H9 (cell line): ENCODE data around the gene CLDN22. TPM values are rescaled to one million over a fixed set of nuclear protein-coding genes. Genes with fewer than 3 reads are reported as not detected.

ENCODE experiments used
- DNase-seq: peaks from one replicate; pipeline ENCODE4 v3.0.0-alpha.2; 2017
- H2AFZ ChIP-seq: one replicate; pipeline ENCODE4 v1.6.1; 2013; ENCODE audit warnings: mild to moderate bottlenecking, low read length, control low read depth, moderate library complexity
- H2AK5ac ChIP-seq: 2 replicates; pipeline ENCODE4 v1.6.1; 2013; ENCODE audit warnings: low read length, control low read depth, mixed read lengths; ENCODE audit not compliant: insufficient read length
- H2BK120ac ChIP-seq: one replicate; pipeline ENCODE4 v1.6.1; 2013; ENCODE audit warnings: low read depth, mild to moderate bottlenecking, low read length, control low read depth, inconsistent platforms; ENCODE audit not compliant: poor library complexity, severe bottlenecking
- H2BK12ac ChIP-seq: 2 replicates; pipeline ENCODE4 v1.6.1; 2013; ENCODE audit warnings: low read length, control low read depth, mixed read lengths, low read depth; ENCODE audit not compliant: insufficient read length
- H2BK15ac ChIP-seq: 2 replicates; pipeline ENCODE4 v1.6.1; 2013; ENCODE audit warnings: low read depth, low read length, control low read depth
- H2BK20ac ChIP-seq: one replicate; pipeline ENCODE4 v1.6.1; 2013; ENCODE audit warnings: low read depth, mild to moderate bottlenecking, low read length, control low read depth, inconsistent platforms; ENCODE audit not compliant: poor library complexity, severe bottlenecking
- H2BK5ac ChIP-seq: 2 replicates; pipeline ENCODE4 v1.6.1; 2013; ENCODE audit warnings: low read length, control low read depth, mixed read lengths; ENCODE audit not compliant: insufficient read length
- H3K14ac ChIP-seq: 2 replicates; pipeline ENCODE4 v1.6.1; 2013; ENCODE audit warnings: low read length, control low read depth; ENCODE audit not compliant: insufficient read depth
- H3K18ac ChIP-seq: 2 replicates; pipeline ENCODE4 v1.6.1; 2013; ENCODE audit warnings: low read depth, mild to moderate bottlenecking, mixed read lengths, low read length, control low read depth; ENCODE audit not compliant: insufficient read length
- H3K23ac ChIP-seq: 2 replicates; pipeline ENCODE4 v1.6.1; 2013; ENCODE audit warnings: low read length, control low read depth, mixed read lengths, low read depth; ENCODE audit not compliant: insufficient read length
- H3K23me2 ChIP-seq: 2 replicates; pipeline ENCODE4 v1.6.1; 2013; ENCODE audit warnings: low read depth, mild to moderate bottlenecking, mixed read lengths, low read length, control low read depth; ENCODE audit not compliant: insufficient read length, poor library complexity, severe bottlenecking
- H3K27ac ChIP-seq: 2 replicates; pipeline ENCODE4 v1.5.1; 2013; ENCODE audit warnings: low read length, control low read depth, mixed read lengths, low read depth; ENCODE audit not compliant: insufficient read length
- H3K27me3 ChIP-seq: 2 replicates; pipeline ENCODE4 v1.6.1; 2013; ENCODE audit warnings: low read length, control low read depth, inconsistent platforms; ENCODE audit not compliant: insufficient read depth
- H3K4ac ChIP-seq: 2 replicates; pipeline ENCODE4 v1.6.1; 2013; ENCODE audit warnings: low read depth, mild to moderate bottlenecking, control low read depth, inconsistent platforms, low read length, moderate library complexity
- H3K4me1 ChIP-seq: 2 replicates; pipeline ENCODE4 v1.6.1; 2013; ENCODE audit warnings: low read length, control low read depth, inconsistent platforms; ENCODE audit not compliant: insufficient read depth
- H3K4me2 ChIP-seq: 2 replicates; pipeline ENCODE4 v1.6.1; 2013; ENCODE audit warnings: low read length, control low read depth, mixed read lengths; ENCODE audit not compliant: insufficient read length, insufficient read depth
- H3K56ac ChIP-seq: 2 replicates; pipeline ENCODE4 v1.6.1; 2013; ENCODE audit warnings: low read depth, mild to moderate bottlenecking, mixed read lengths, low read length, control low read depth; ENCODE audit not compliant: insufficient read length
- H3K79me1 ChIP-seq: 2 replicates; pipeline ENCODE4 v1.6.1; 2013; ENCODE audit warnings: low read depth, mild to moderate bottlenecking, moderate library complexity, low read length, control low read depth, inconsistent platforms; ENCODE audit not compliant: insufficient read depth, poor library complexity, severe bottlenecking
- H3K79me2 ChIP-seq: 2 replicates; pipeline ENCODE4 v1.6.1; 2013; ENCODE audit warnings: low read length, control low read depth, inconsistent platforms; ENCODE audit not compliant: insufficient read depth
- H3K9ac ChIP-seq: 2 replicates; pipeline ENCODE4 v1.6.1; 2013; ENCODE audit warnings: low read length, control low read depth, mixed read lengths; ENCODE audit not compliant: insufficient read length; ENCODE audit errors: extremely low read depth
- H3K9me3 ChIP-seq: one replicate; pipeline ENCODE4 v1.6.1; 2013; ENCODE audit warnings: low read depth, low read length, inconsistent platforms; ENCODE audit not compliant: control insufficient read depth
- H3T11ph ChIP-seq: one replicate; pipeline ENCODE4 v1.6.1; 2013; ENCODE audit warnings: mild to moderate bottlenecking, low read length, control low read depth, inconsistent platforms
- H4K20me1 ChIP-seq: one replicate; pipeline ENCODE4 v1.6.1; 2013; ENCODE audit not compliant: control insufficient read depth, insufficient read length, insufficient read depth
- H4K5ac ChIP-seq: 2 replicates; pipeline ENCODE4 v1.6.1; 2013; ENCODE audit warnings: low read depth, mild to moderate bottlenecking, mixed read lengths, low read length, control low read depth; ENCODE audit not compliant: insufficient read length
- H4K8ac ChIP-seq: replicated peaks from 2 replicates; pipeline ENCODE4 v1.6.1; 2013; ENCODE audit warnings: low read length, control low read depth, mixed read lengths, low read depth; ENCODE audit not compliant: insufficient read length
- H4K91ac ChIP-seq: 2 replicates; pipeline ENCODE4 v1.6.1; 2013; ENCODE audit warnings: low read depth, mild to moderate bottlenecking, moderate library complexity, mixed read lengths, low read length, control low read depth; ENCODE audit not compliant: insufficient read length
- H3K27ac Mint-ChIP-seq, 3 experiments: 2 replicates in 2 of 3; 3 replicates in 1 of 3; pipeline ENCODE4 v1.8.0; 2020 to 2021; ENCODE audit warnings: mixed read lengths in 3 of 3, mild to moderate bottlenecking in 1 of 3, moderate library complexity in 1 of 3
- H3K27me3 Mint-ChIP-seq: 2 replicates; pipeline ENCODE4 v1.8.0; 2021; ENCODE audit warnings: low read depth, mild to moderate bottlenecking, moderate library complexity, mixed read lengths
- H3K36me3 Mint-ChIP-seq, 3 experiments: 2 replicates in 2 of 3; 3 replicates in 1 of 3; pipeline ENCODE4 v1.8.0; 2020 to 2021; ENCODE audit warnings: low read depth in 3 of 3, mixed read lengths in 3 of 3; ENCODE audit not compliant: insufficient read depth in 1 of 3
- H3K4me1 Mint-ChIP-seq, 2 experiments: 2 replicates each; pipeline ENCODE4 v1.8.0; 2020; ENCODE audit warnings: mixed read lengths in 2 of 2
- H3K4me3 Mint-ChIP-seq, 2 experiments: 2 replicates in 1 of 2; 3 replicates in 1 of 2; pipeline ENCODE4 v1.8.0; 2020 to 2021; ENCODE audit warnings: mild to moderate bottlenecking in 2 of 2, mixed read lengths in 2 of 2, moderate library complexity in 1 of 2
- H3K9me3 Mint-ChIP-seq, 2 experiments: 2 replicates in 1 of 2; 3 replicates in 1 of 2; pipeline ENCODE4 v1.8.0; 2020; ENCODE audit warnings: mild to moderate bottlenecking in 2 of 2, mixed read lengths in 2 of 2, moderate library complexity in 1 of 2
- WGBS: extraction: QIAGEN DNeasy Blood & Tissue Kit; methylation state at CpG from one replicate; pipeline ENCODE4 v1.1.7; 2013; ENCODE audit warnings: missing lambda C conversion rate, low lambda C conversion rate, mixed read lengths; ENCODE audit not compliant: insufficient read length; ENCODE audit errors: extremely low coverage; 5-methylcytosine and 5-hydroxymethylcytosine counted together
- total RNA-seq: library from RNA; stranded (reverse); gene quantifications from 2 replicates; pipeline ENCODE4 v1.2.1, GENCODE V29; 2021
- TF ChIP-seq, protein P1 (sequence below): fragments of 200-600 bp; sonication (generic); conservative IDR thresholded peaks from 3 replicates; pipeline ENCODE4 v1.8.0; 2021; ENCODE audit warnings: antibody characterized with exemption, mild to moderate bottlenecking

Gene CLDN22
- total RNA-seq, 1 experiment from 2014 or later = not detected

DNA sequence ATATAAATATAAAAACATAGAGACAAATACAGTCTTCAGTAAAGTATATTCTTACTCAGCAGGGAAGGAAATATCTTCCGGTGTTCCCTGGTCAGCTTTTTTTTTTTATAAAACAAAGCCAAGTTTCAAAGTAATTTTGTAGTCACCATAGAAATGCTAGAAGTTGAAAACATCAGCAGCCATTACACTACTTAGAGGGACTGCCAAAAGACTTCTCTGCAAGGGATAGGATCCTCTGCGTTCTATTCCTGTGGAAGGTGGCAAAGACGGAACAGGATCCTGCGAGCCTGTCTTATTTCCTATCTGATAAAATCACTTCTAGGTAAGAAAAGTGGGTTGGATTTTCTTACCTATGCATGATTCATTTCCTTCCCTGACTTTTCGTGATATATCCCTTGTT is 19.4 kb downstream of the CLDN22 start:
- H4K5ac ChIP-seq = no peak overlapping the region
- H3K23ac ChIP-seq = no peak overlapping the region
- no peaks in the 10 kb centered on the region for H3K9me3 Mint-ChIP-seq
- H2AFZ ChIP-seq = no peak overlapping the region
- H2BK120ac ChIP-seq = no peak overlapping the region
- TF ChIP-seq, protein P1, sequence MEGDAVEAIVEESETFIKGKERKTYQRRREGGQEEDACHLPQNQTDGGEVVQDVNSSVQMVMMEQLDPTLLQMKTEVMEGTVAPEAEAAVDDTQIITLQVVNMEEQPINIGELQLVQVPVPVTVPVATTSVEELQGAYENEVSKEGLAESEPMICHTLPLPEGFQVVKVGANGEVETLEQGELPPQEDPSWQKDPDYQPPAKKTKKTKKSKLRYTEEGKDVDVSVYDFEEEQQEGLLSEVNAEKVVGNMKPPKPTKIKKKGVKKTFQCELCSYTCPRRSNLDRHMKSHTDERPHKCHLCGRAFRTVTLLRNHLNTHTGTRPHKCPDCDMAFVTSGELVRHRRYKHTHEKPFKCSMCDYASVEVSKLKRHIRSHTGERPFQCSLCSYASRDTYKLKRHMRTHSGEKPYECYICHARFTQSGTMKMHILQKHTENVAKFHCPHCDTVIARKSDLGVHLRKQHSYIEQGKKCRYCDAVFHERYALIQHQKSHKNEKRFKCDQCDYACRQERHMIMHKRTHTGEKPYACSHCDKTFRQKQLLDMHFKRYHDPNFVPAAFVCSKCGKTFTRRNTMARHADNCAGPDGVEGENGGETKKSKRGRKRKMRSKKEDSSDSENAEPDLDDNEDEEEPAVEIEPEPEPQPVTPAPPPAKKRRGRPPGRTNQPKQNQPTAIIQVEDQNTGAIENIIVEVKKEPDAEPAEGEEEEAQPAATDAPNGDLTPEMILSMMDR = no peak
- H3K27ac Mint-ChIP-seq = no peak overlapping the region
- no peak overlapping the region for H4K91ac ChIP-seq
- no peaks in the 10 kb centered on the region for H3K4me1 Mint-ChIP-seq
- no peak overlapping the region for H3K4me2 ChIP-seq
- no peak for DNase-seq
- no peak overlapping the region for H3T11ph ChIP-seq
- no peaks in the 10 kb centered on the region for H3K27me3 Mint-ChIP-seq
- no peak overlapping the region for H2BK5ac ChIP-seq
- no peak overlapping the region for H3K56ac ChIP-seq
- H3K23me2 ChIP-seq = no peaks in the 10 kb centered on the region
- no peaks in the 10 kb centered on the region for H4K20me1 ChIP-seq
- H3K14ac ChIP-seq = no peak overlapping the region
- no CpG with 5 or more reads among the region's 5 CpGs for WGBS
- no peak overlapping the region for H3K27ac ChIP-seq
- peaks cover 22 to 54% (median 46%) of the 10 kb centered on the region in 3 experiments for H3K36me3 Mint-ChIP-seq
- H3K4ac ChIP-seq = no peak overlapping the region
- no peak overlapping the region for H3K18ac ChIP-seq
- H2BK15ac ChIP-seq = no peak overlapping the region
- no peaks in the 10 kb centered on the region for H3K4me1 ChIP-seq
- H4K8ac ChIP-seq = no peak overlapping the region
- no peak overlapping the region for H2BK12ac ChIP-seq
- no peaks in the 10 kb centered on the region for H3K9me3 ChIP-seq
- no peaks in the 10 kb centered on the region for H3K27me3 ChIP-seq
- H3K79me2 ChIP-seq = no peaks in the 10 kb centered on the region
- H2AK5ac ChIP-seq = no peak overlapping the region
- H3K9ac ChIP-seq = no peak overlapping the region
- H3K4me3 Mint-ChIP-seq = no peak overlapping the region
- no peaks in the 10 kb centered on the region for H3K79me1 ChIP-seq
- no peak overlapping the region for H2BK20ac ChIP-seq
